Neural progenitor cell (in vitro differentiated cells): Measurements from ENCODE around the gene SPECC1L. TPM values are rescaled to one million over a fixed set of nuclear protein-coding genes. Genes with fewer than 3 reads are reported as not detected.

Experiments
- DNase-seq: peaks from one replicate; pipeline ENCODE4 v3.0.0-alpha.2; 2016; ENCODE audit warnings: low spot score
- H2AFZ ChIP-seq: fragments of 200-600 bp; sonication (generic); replicated peaks from 2 replicates; pipeline ENCODE4 v1.6.1; 2016; ENCODE audit warnings: antibody characterized with exemption
- H3F3A ChIP-seq: fragments of 200-600 bp; sonication (generic); 2 replicates; pipeline ENCODE4 v1.6.1; 2016; ENCODE audit warnings: antibody characterized with exemption, low read depth
- H3K27ac ChIP-seq: fragments of 200-600 bp; sonication (generic); 2 replicates; pipeline ENCODE4 v1.5.1; 2016; ENCODE audit warnings: mild to moderate bottlenecking
- H3K27me3 ChIP-seq: fragments of 200-600 bp; sonication (generic); 2 replicates; pipeline ENCODE4 v1.6.1; 2016; ENCODE audit warnings: mild to moderate bottlenecking, moderate library complexity
- H3K36me3 ChIP-seq: fragments of 200-600 bp; sonication (generic); 2 replicates; pipeline ENCODE4 v1.5.1; 2016
- H3K4me1 ChIP-seq: fragments of 200-600 bp; sonication (generic); 2 replicates; pipeline ENCODE4 v1.6.1; 2016; ENCODE audit warnings: mixed run types
- H3K4me2 ChIP-seq: fragments of 200-600 bp; sonication (generic); 2 replicates; pipeline ENCODE4 v1.6.1; 2016
- H3K4me3 ChIP-seq: fragments of 200-600 bp; sonication (generic); 2 replicates; pipeline ENCODE4 v1.5.1; 2016
- H3K79me2 ChIP-seq: fragments of 200-600 bp; sonication (generic); 2 replicates; pipeline ENCODE4 v1.6.1; 2016; ENCODE audit warnings: low read depth
- H3K9ac ChIP-seq: fragments of 200-600 bp; sonication (generic); 2 replicates; pipeline ENCODE4 v1.6.1; 2016
- H3K9me3 ChIP-seq: fragments of 200-600 bp; sonication (generic); 2 replicates; pipeline ENCODE4 v1.5.1; 2016; ENCODE audit warnings: low read depth
- H4K20me1 ChIP-seq: fragments of 200-600 bp; sonication (generic); 2 replicates; pipeline ENCODE4 v1.6.1; 2016; ENCODE audit warnings: low read depth
- H3K27ac Mint-ChIP-seq: 3 replicates; pipeline ENCODE4 v1.8.0; 2021; ENCODE audit warnings: mixed read lengths
- H3K27me3 Mint-ChIP-seq: 2 replicates; pipeline ENCODE4 v1.8.0; 2022; ENCODE audit warnings: low read depth, mild to moderate bottlenecking, inconsistent platforms, moderate library complexity, mixed read lengths; ENCODE audit not compliant: insufficient read depth
- H3K36me3 Mint-ChIP-seq: 3 replicates; pipeline ENCODE4 v1.8.0; 2021; ENCODE audit warnings: mixed read lengths
- H3K4me1 Mint-ChIP-seq: 3 replicates; pipeline ENCODE4 v1.8.0; 2021; ENCODE audit warnings: mixed read lengths
- H3K4me3 Mint-ChIP-seq: 3 replicates; pipeline ENCODE4 v1.8.0; 2021; ENCODE audit warnings: mild to moderate bottlenecking, moderate library complexity, mixed read lengths
- H3K9me3 Mint-ChIP-seq: 3 replicates; pipeline ENCODE4 v1.8.0; 2020; ENCODE audit warnings: mixed read lengths
- CTCF ChIP-seq: fragments of 200-600 bp; sonication (generic); IDR thresholded peaks from 2 replicates; pipeline ENCODE4 v1.5.1; 2017; ENCODE audit warnings: antibody characterized with exemption, mild to moderate bottlenecking
- EZH2 ChIP-seq: fragments of 200-600 bp; sonication (generic); IDR thresholded peaks from 2 replicates; pipeline ENCODE4 v1.6.1; 2017; ENCODE audit warnings: antibody characterized with exemption, mild to moderate bottlenecking, moderate library complexity
- EZH2phosphoT487 ChIP-seq: fragments of 200-600 bp; sonication (generic); IDR thresholded peaks from 2 replicates; pipeline ENCODE4 v1.6.1; 2017; ENCODE audit warnings: antibody characterized with exemption
- total RNA-seq: library from RNA; depleted of rRNA; stranded (reverse); fragments of >200 nt; gene quantifications from 2 replicates; pipeline ENCODE4 v1.2.3, GENCODE V29; 2015; ENCODE audit warnings: low replicate concordance

SPECC1L gene
- total RNA-seq, 1 donor from 2014 or later = 48.9 TPM

DNA sequence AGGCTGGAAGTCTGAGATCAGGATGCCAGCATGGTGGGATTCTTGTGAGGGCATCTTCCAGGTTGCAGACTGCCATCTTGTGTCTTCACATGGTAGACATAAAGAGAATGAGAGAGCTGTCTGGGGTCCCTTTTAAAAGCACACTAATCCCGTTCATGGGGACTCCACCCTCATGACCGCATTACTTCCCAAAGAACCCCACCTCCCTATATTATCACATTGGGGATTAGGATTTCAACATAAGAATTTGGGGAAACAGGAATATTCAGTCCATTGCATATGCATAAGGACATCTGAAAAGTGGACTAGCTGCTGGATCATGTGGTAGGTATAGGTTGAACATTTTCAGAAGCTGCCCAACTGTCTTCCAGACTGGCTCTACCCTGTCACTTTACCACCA lies 123.6 kb downstream of the SPECC1L start:
- Histone ChIP-seq H3K4me2 (no peak overlapping the region), H3K36me3 (no peaks in the 10 kb centered on the region), H3K4me1 (peaks cover 4% of the 10 kb centered on the region), H3K9me3 (no peaks in the 10 kb centered on the region), H3F3A (no peaks in the 10 kb centered on the region), H3K79me2 (no peaks in the 10 kb centered on the region), H3K27me3 (no peaks in the 10 kb centered on the region), H4K20me1 (peaks cover 10% of the 10 kb centered on the region), H3K9ac (no peak overlapping the region), H3K27ac (no peak overlapping the region), H3K4me3 (no peak overlapping the region), H2AFZ (no peak overlapping the region)
- Mint-ChIP-seq H3K27ac (no peak overlapping the region), H3K27me3 (no peaks in the 10 kb centered on the region), H3K9me3 (no peaks in the 10 kb centered on the region), H3K4me3 (no peak overlapping the region), H3K36me3 (peaks cover 22% of the 10 kb centered on the region), H3K4me1 (no peaks in the 10 kb centered on the region)
- TF ChIP-seq CTCF = no peak
- no peak for TF ChIP-seq EZH2
- no peak for TF ChIP-seq EZH2phosphoT487
- DNase-seq = no peak

DNA sequence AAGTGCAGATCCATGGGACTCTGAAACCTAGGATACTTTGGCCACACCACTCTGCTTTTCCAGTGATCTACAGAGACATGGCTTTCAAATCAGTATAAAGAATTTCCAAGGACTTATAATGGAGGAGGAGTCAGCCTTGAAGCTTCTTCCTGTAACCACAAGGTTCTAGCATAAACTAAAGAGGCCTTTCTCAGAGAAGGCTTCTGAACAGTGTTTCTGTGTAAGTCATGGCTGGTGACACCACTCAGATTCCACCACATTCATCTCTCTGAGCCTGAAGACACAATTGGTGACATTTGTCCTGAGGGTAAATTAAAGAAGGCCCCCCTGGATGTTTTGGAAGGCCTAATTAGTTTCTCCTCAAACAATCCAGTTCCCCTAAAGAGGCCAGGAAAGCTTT lies 127.8 kb downstream of the SPECC1L start:
- Histone ChIP-seq H3K9ac (no peak overlapping the region), H3K4me3 (no peak overlapping the region), H4K20me1 (no peaks in the 10 kb centered on the region), H2AFZ (no peak overlapping the region), H3F3A (no peaks in the 10 kb centered on the region), H3K36me3 (no peaks in the 10 kb centered on the region), H3K27ac (no peak overlapping the region), H3K79me2 (no peaks in the 10 kb centered on the region), H3K4me2 (no peak overlapping the region), H3K4me1 (no peaks in the 10 kb centered on the region), H3K9me3 (no peaks in the 10 kb centered on the region), H3K27me3 (no peaks in the 10 kb centered on the region)
- Mint-ChIP-seq H3K4me1 (no peaks in the 10 kb centered on the region), H3K4me3 (no peak overlapping the region), H3K27ac (no peak overlapping the region), H3K9me3 (no peaks in the 10 kb centered on the region), H3K27me3 (no peaks in the 10 kb centered on the region), H3K36me3 (peaks cover 30% of the 10 kb centered on the region)
- no peak for DNase-seq
- TF ChIP-seq EZH2 (no peak), CTCF (no peak), EZH2phosphoT487 (no peak)

- no peak overlapping the region for H3K27ac ChIP-seq
- Mint-ChIP-seq H3K27ac (no peak overlapping the region), H3K9me3 (no peaks in the 10 kb centered on the region), H3K4me1 (no peaks in the 10 kb centered on the region), H3K4me3 (no peak overlapping the region), H3K27me3 (no peaks in the 10 kb centered on the region), H3K36me3 (peaks cover 39% of the 10 kb centered on the region)
- no peaks in the 10 kb centered on the region for H3K4me1 ChIP-seq
- H2AFZ ChIP-seq = no peak overlapping the region
- DNase-seq = no peak
- no peaks in the 10 kb centered on the region for H3K36me3 ChIP-seq
- no peak overlapping the region for H3K4me2 ChIP-seq
- TF ChIP-seq EZH2 = no peak
- TF ChIP-seq CTCF = no peak
- TF ChIP-seq EZH2phosphoT487 = no peak
- H3K27me3 ChIP-seq = no peaks in the 10 kb centered on the region
- no peaks in the 10 kb centered on the region for H4K20me1 ChIP-seq
- H3K79me2 ChIP-seq = no peaks in the 10 kb centered on the region
- H3K9ac ChIP-seq = no peak overlapping the region
- no peaks in the 10 kb centered on the region for H3F3A ChIP-seq
- no peak overlapping the region for H3K4me3 ChIP-seq
- H3K9me3 ChIP-seq = no peaks in the 10 kb centered on the region
These were observed 129.5 kb downstream of the SPECC1L start for GRCh38 chr22:24400034-24400725.
